ENCODE measurements around the gene MAPK8.

MAPK8 gene

DNA sequence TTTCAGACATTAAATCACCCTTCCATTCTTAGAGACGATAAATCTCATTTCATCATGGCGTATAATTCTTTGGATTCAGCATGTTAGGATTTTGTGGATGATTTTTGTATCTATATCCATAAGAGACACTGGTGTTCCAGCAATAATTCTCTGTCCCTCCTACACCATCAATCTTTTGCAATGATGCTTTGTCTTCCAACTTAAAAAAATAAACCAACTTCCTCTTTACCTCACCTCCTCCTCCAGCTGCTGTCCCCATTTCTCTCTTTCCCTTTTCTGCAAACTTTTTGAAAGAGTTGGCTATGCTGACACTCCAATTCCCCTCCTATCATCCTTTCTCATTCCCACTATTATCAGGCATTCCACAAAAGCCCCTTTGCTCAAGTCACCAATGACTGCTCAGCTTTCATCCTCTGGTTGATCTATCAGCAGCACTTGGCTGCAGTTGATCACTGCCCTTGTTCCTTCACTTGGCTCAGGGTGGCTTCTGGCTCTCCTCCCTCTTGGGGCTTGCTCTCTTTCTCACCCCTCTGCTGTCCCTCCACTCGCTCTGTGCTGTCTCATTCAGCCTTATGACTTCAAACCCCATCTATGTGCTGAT is 168.4 kb downstream of the MAPK8 start:
- TF ChIP-seq, protein P1, sequence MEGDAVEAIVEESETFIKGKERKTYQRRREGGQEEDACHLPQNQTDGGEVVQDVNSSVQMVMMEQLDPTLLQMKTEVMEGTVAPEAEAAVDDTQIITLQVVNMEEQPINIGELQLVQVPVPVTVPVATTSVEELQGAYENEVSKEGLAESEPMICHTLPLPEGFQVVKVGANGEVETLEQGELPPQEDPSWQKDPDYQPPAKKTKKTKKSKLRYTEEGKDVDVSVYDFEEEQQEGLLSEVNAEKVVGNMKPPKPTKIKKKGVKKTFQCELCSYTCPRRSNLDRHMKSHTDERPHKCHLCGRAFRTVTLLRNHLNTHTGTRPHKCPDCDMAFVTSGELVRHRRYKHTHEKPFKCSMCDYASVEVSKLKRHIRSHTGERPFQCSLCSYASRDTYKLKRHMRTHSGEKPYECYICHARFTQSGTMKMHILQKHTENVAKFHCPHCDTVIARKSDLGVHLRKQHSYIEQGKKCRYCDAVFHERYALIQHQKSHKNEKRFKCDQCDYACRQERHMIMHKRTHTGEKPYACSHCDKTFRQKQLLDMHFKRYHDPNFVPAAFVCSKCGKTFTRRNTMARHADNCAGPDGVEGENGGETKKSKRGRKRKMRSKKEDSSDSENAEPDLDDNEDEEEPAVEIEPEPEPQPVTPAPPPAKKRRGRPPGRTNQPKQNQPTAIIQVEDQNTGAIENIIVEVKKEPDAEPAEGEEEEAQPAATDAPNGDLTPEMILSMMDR (IDR thresholded peaks at IDR 0.05; ENCODE audit: low read depth, low read length): no peak
- H3K4me3 ChIP-seq (ENCODE audit: low read depth, low read length): no peak overlapping the region

DNA sequence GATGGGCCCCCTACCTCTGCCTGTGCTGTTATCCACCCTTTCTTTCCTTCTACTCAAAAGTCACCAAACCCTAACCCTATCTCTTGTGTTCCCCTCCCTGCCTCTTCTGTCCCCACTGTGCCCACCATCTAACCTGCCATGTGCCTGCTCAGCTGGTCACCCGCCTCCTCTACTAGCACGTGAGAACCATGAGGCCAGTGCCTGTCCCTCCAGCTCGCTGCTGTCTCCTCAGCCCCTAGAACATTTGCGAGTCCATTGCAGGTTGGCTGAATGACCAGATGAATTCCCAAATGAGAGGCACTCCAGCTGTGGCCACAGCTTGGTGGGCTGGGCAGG is 169.4 kb downstream of the MAPK8 start:
- no peak overlapping the region for H3K4me3 ChIP-seq (ENCODE audit: low read depth, low read length)
- TF ChIP-seq, protein P1 (IDR thresholded peaks at IDR 0.05; ENCODE audit: low read depth, low read length): no peak

DNA sequence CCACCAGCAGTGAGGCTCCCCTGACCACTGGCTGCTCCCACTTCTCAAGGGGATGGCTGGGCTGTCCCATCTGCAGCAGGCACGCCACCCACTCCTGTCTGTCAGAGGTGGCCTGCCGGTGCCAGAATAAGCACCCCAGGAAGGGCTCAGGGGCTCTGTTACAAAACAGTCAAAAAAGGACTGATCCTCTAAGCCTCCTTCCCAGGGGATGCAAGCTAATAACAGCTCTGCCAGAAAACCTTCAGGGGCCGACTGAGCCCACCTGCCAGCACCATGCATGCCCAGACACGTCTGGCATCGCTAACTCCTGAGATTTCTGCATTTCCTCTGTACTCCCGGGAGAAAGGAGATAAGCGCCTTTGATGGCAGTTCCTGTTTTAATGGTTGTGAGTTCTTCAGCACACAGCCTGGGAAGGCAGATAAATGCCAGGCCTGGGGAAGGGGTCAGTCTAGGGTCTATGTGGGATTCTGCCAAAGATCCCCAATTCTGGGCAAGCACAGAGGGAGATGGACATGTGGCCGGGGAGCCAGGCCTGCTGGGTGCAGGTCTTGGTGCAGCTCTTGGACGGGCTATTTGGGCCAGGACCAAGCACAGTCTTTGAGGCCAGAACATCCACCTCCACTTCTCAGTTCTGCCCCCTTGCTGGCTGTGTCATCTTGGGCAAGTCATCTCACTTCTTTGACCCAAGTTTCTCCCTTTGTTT is 170.0 kb downstream of the MAPK8 start:
- H3K4me3 ChIP-seq (ENCODE audit: low read depth, low read length): no peak overlapping the region
- TF ChIP-seq, protein P1 (IDR thresholded peaks at IDR 0.05; ENCODE audit: low read depth, low read length): no peak

DNA sequence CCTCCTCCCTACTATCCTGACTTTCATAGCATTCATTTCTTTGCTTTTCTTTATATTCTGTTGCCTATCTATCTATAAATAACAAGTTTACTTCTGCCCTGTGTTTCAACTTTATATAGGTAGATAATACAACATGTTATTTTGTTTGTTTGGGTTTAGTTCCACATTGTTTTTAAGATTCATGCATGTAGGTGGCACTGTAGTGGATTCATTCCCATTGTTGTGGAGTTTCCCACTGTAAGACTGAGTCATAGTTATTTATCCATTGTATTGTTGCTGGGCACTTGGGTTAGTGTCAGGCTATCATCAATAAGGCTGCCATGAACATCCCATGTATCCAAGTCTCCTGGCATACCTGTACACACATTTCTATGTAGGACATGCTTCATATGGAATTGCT is 170.7 kb downstream of the MAPK8 start:
- no peak overlapping the region for H3K4me3 ChIP-seq (ENCODE audit: low read depth, low read length)
- TF ChIP-seq, protein P1 (IDR thresholded peaks at IDR 0.05; ENCODE audit: low read depth, low read length): no peak

DNA sequence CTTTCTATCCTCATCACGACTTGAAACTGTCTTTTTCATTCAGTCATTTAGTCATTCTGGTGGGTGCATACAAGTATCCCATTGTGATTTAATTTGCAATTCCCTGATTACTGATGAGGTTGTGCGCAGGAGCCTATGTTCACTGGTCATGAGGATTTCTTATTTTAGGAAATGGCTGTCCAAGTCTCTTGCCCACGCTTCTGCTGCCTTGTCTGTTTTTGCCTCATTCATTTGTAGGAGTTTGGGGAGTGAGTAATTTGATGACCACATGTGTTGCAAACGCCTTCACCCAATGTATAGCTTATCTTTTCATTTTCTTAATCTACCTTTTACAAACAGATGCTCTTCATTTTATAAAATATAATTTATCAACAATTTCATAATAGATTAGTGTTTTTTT is 171.1 kb downstream of the MAPK8 start:
- TF ChIP-seq, protein P1 (IDR thresholded peaks at IDR 0.05; ENCODE audit: low read depth, low read length): no peak
- H3K4me3 ChIP-seq (ENCODE audit: low read depth, low read length): no peak overlapping the region

DNA sequence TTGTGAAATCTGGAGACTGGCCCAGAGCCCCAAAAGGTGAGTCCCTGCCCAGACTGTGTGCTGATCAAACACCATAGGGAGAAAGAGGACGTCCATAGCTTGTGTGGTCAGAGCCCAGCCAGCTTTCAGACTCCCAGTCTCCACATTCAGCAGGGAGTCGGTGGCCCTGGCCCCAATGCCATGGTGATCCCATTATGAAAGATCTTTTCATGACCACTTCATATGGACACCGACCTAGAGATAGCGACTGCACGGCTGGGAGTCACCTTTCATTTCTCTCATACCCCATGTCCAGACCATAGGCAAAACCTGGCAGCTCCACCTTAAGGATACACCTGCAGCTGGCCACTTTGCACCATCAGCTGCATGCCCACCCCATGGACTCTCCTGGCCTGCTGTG is 172.0 kb downstream of the MAPK8 start:
- TF ChIP-seq, protein P1 (IDR thresholded peaks at IDR 0.05; ENCODE audit: low read depth, low read length): no peak
- H3K4me3 ChIP-seq (ENCODE audit: low read depth, low read length): no peak overlapping the region

DNA sequence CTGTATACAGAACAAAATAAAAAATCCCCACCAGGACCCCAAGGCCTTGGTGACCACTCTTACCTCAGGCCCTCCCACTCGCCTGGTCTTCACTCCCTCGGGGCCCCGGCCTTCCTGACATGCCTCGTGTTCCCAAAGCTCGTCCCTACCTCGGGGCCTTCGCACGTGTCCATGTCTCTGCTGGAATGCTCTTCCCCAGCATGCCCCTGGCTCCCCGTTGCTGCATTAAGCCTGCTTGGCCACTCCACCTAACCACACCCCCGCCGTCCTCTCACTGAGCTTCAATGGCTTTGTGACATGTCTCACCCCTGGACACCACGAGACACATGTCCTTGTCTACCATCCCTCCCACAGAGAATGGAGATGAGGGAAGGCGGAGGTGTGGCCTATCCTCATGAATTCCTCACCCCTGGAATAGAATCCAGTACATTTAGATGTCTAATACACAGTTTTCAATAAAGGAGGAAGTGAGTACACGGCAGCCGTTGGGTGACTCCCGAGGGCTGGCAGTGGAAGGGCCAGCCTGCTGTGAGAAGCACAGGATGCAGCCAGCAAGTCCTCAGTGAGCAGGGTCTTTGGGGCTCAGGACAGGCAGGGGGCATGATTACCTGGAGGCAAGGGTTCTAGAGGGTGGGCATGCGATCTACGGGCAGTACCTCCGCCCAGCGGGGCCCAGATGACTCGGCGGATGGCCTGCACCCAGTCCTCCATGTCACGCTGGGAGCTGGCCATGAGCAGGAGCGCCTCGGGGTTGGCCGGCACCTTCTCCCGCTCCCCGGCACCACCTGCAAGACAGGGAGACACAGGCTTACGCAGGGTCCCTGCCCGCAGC is 172.7 kb downstream of the MAPK8 start:
- no peak overlapping the region for H3K4me3 ChIP-seq (ENCODE audit: low read depth, low read length)
- TF ChIP-seq, protein P1 (IDR thresholded peaks at IDR 0.05; ENCODE audit: low read depth, low read length): no peak
